Measurements from ENCODE around the gene KLHL6.

- TF ChIP-seq EZH2 (IDR thresholded peaks at IDR 0.05; ENCODE audit: insufficient read depth, low read length) (no peak), CTCF (IDR thresholded peaks at IDR 0.05; ENCODE audit: insufficient read depth, low read depth, low read length) (no peak)
Measured at GRCh38 chr3:183576487-183577107, 21.1 kb upstream of the KLHL6 start.

Measured in astrocyte (in vitro differentiated cells and primary cell).